NT2/D1 (cell line): Measurements from ENCODE around the gene PRKN.

Source experiments
- SUZ12 ChIP-seq: IDR thresholded peaks from 2 replicates; pipeline ENCODE4 v1.6.1; 2011; ENCODE audit not compliant: insufficient read length, insufficient read depth; ENCODE audit errors: extremely low read depth
- YY1 ChIP-seq: IDR thresholded peaks from 2 replicates; pipeline ENCODE4 v1.6.1; 2011; ENCODE audit not compliant: insufficient read length, insufficient read depth
- ZNF274 ChIP-seq: IDR thresholded peaks from 2 replicates; pipeline ENCODE4 v1.6.1; 2011; ENCODE audit warnings: mild to moderate bottlenecking, low read depth, low read length

GRCh38 chr6:161411265-161411944, 1316.2 kb downstream of the PRKN start:
- no peak for TF ChIP-seq SUZ12
- no peak for TF ChIP-seq YY1
- no peak for TF ChIP-seq ZNF274
